GM12878 (cell line): ENCODE data around the gene SSR2. TPM values are rescaled to one million over a fixed set of nuclear protein-coding genes. Genes with fewer than 3 reads are reported as not detected.

ENCODE experiments used
- ATAC-seq: fragments of 200-7000 bp; cut with Tn5 transposase; 3 replicates; pipeline ENCODE4 v1.9.1; 2020; ENCODE audit warnings: mild to moderate bottlenecking, moderate library complexity
- BruUV-seq: library from RNA; stranded (reverse); fragments of 400-500 nt; replicated peaks from 2 replicates; lab custom pipeline; 2021; lab: Mats Ljungman, UMichigan
- CTCF ChIA-PET: fragments of 300-600 bp; sonication (Branson Sonifier 250); formaldehyde crosslinking; extraction: SDS; loops from one replicate; lab custom pipeline; 2021; ENCODE audit warnings: inconsistent platforms; lab: Yijun Ruan, JAX
- POLR2A ChIA-PET: fragments of 350-600 bp; formaldehyde crosslinking; extraction: SDS; loops from one replicate; lab custom pipeline; 2021; ENCODE audit warnings: inconsistent platforms; lab: Charles Lee
- RAD21 ChIA-PET: fragments of 300-600 bp; sonication (Branson Sonifier 250); formaldehyde crosslinking; loops from one replicate; lab custom pipeline; 2023; ENCODE audit warnings: antibody characterized with exemption; ENCODE audit not compliant: unreplicated experiment; lab: Charles Lee
- SMC1A ChIA-PET: fragments of 300-600 bp; sonication (Branson Sonifier 250); formaldehyde crosslinking; loops from one replicate; lab custom pipeline; 2023; ENCODE audit not compliant: unreplicated experiment, uncharacterized antibody; lab: Charles Lee
- DNase-seq: peaks from one replicate; pipeline ENCODE4 v3.0.0-alpha.2; 2011; ENCODE audit warnings: low read depth, low spot score
- FAIRE-seq: peaks from 3 replicates; lab custom pipeline; 2011; peaks lifted over from hg19 to GRCh38; lab: Jason Lieb, UNC
- H2AFZ ChIP-seq: 2 replicates; pipeline ENCODE4 v1.6.0; 2011; ENCODE audit warnings: low read depth, low read length, control low read depth; ENCODE audit not compliant: control insufficient read depth
- H3K27ac ChIP-seq: 2 replicates; pipeline ENCODE4 v1.5.1; 2011; ENCODE audit warnings: control low read depth; ENCODE audit not compliant: control insufficient read depth, insufficient read depth
- H3K27me3 ChIP-seq, 2 experiments: replicated peaks in 1 of 2; 2 replicates each; pipeline versions ENCODE4 v1.6.0 to v1.6.1; 2011; ENCODE audit warnings: low read length in 1 of 2; ENCODE audit not compliant: control insufficient read depth in 2 of 2, insufficient read depth in 2 of 2
- H3K36me3 ChIP-seq, 2 experiments: 2 replicates each; pipeline ENCODE4 v1.5.1; 2011; ENCODE audit warnings: low read length in 1 of 2; ENCODE audit not compliant: control insufficient read depth in 2 of 2, insufficient read depth in 2 of 2
- H3K4me1 ChIP-seq: 2 replicates; pipeline ENCODE4 v1.6.1; 2011; ENCODE audit warnings: mild to moderate bottlenecking, low read length, moderate library complexity, mixed read lengths; ENCODE audit not compliant: control insufficient read depth, insufficient read depth
- H3K4me2 ChIP-seq: 2 replicates; pipeline ENCODE4 v1.6.0; 2011; ENCODE audit warnings: control low read depth; ENCODE audit not compliant: control insufficient read depth, insufficient read depth
- H3K4me3 ChIP-seq: fragments of 200-600 bp; sonication (generic); 2 replicates; pipeline ENCODE4 v1.5.1; 2016
- H3K79me2 ChIP-seq: 2 replicates; pipeline ENCODE4 v1.6.0; 2011; ENCODE audit warnings: low read length; ENCODE audit not compliant: control insufficient read depth, insufficient read depth
- H3K9ac ChIP-seq: 2 replicates; pipeline ENCODE4 v1.8.0; 2011; ENCODE audit warnings: low read length, control low read depth, mixed read lengths; ENCODE audit not compliant: control insufficient read depth, insufficient read depth
- H3K9me3 ChIP-seq: replicated peaks from 3 replicates; pipeline ENCODE4 v1.5.1; 2011; ENCODE audit warnings: mild to moderate bottlenecking, low read length; ENCODE audit not compliant: control insufficient read depth, insufficient read depth
- H4K20me1 ChIP-seq: 2 replicates; pipeline ENCODE4 v1.6.0; 2011; ENCODE audit not compliant: control insufficient read depth, insufficient read depth
- BHLHE40 ChIP-seq, 2 experiments: fragments of 450-650 bp in 1 of 2; IDR thresholded peaks; 2 replicates each; pipeline ENCODE4 v1.6.1; 2011 to 2017; ENCODE audit warnings: low read depth in 2 of 2, borderline replicate concordance in 1 of 2, improper control_type of control experiment in 1 of 2, low read length in 1 of 2, mild to moderate bottlenecking in 1 of 2
- GATAD2B ChIP-seq: fragments of 450-650 bp; conservative IDR thresholded peaks from 2 replicates; pipeline ENCODE4 v1.6.1; 2017; ENCODE audit warnings: low read depth, mild to moderate bottlenecking, moderate library complexity
- NBN ChIP-seq: fragments of 450-650 bp; IDR thresholded peaks from 2 replicates; pipeline ENCODE4 v1.6.1; 2016
- RAD21 ChIP-seq: IDR thresholded peaks from 2 replicates; pipeline ENCODE4 v1.6.1; 2011; ENCODE audit warnings: mild to moderate bottlenecking, low read depth, low read length, moderate library complexity; ENCODE audit not compliant: insufficient read depth
- TCF3 ChIP-seq: IDR thresholded peaks from 2 replicates; pipeline ENCODE4 v1.6.1; 2012; ENCODE audit warnings: low read depth, mild to moderate bottlenecking, low read length, borderline replicate concordance; ENCODE audit not compliant: insufficient read depth
- WGBS: methylation state at CpG from one replicate; pipeline ENCODE4 v1.1.6; 2016; ENCODE audit warnings: low lambda C conversion rate; ENCODE audit not compliant: insufficient replicate concordance, insufficient coverage; ENCODE audit errors: missing lambda C conversion rate; 5-methylcytosine and 5-hydroxymethylcytosine counted together
- in situ Hi-C: fragments of 300-500 bp; cut with MboI; formaldehyde crosslinking; loops from 9 replicates; pipeline ENCODE4 v1.14.3; 2018; ENCODE audit warnings: mixed read lengths
- intact Hi-C: fragments of 100-400 bp; cut with micrococcal nuclease; formaldehyde crosslinking; loops from one replicate; pipeline ENCODE4 v1.14.2; 2022; ENCODE audit not compliant: unreplicated experiment
- polyA plus RNA-seq, 11 experiments: library from polyadenylated mRNA; depleted of rRNA in 4 of 11; unstranded in 6 of 11; stranded (reverse) in 5 of 11; fragments of >200 nt; fragmentation: Nextera tagmentation in 4 of 11; fragmentation: Illumina TruSeq in 1 of 11; extraction: Ambion mirVana in 4 of 11; extraction: Trizol in 1 of 11; gene quantifications; 1 replicate in 1 of 11; 2 replicates in 10 of 11; pipeline versions ENCODE4 v1.2.1 to v1.2.3, GENCODE V29; 2011 to 2016; ENCODE audit warnings: inconsistent platforms in 2 of 11, missing spikeins in 2 of 11, low read depth in 1 of 11
- total RNA-seq, 4 experiments: library from RNA; depleted of rRNA in 3 of 4; stranded (reverse); fragments of >200 nt in 3 of 4; fragmentation: Illumina TruSeq in 1 of 4; extraction: Trizol in 1 of 4; gene quantifications; 2 replicates each; pipeline versions ENCODE4 v1.2.1 to v1.2.3, GENCODE V29; 2013 to 2021
- TF ChIP-seq, protein P1 (sequence below), 3 experiments: IDR thresholded peaks in 2 of 3; conservative IDR thresholded peaks in 1 of 3; 2 replicates each; pipeline ENCODE4 v1.5.1; 2011; ENCODE audit warnings: low read depth in 3 of 3, low read length in 3 of 3, mild to moderate bottlenecking in 3 of 3, control low read depth in 2 of 3, moderate library complexity in 2 of 3, inconsistent platforms in 1 of 3, mixed read lengths in 1 of 3; ENCODE audit not compliant: control insufficient read depth in 2 of 3, insufficient read depth in 1 of 3; ENCODE audit errors: extremely low read depth in 1 of 3
- TF ChIP-seq, protein P2 (sequence below): fragments of 450-650 bp; formaldehyde crosslinking; IDR thresholded peaks from 2 replicates; pipeline ENCODE4 v1.5.0; 2022; ENCODE audit warnings: mild to moderate bottlenecking, missing genetic modification characterization

SSR2 gene
- total and polyA plus RNA-seq, 10 of the 15 experiments (the other 5 are each of a cell fraction or from before 2014, with no cell fraction given), result 207 to 553 (median 315) TPM

DNA sequence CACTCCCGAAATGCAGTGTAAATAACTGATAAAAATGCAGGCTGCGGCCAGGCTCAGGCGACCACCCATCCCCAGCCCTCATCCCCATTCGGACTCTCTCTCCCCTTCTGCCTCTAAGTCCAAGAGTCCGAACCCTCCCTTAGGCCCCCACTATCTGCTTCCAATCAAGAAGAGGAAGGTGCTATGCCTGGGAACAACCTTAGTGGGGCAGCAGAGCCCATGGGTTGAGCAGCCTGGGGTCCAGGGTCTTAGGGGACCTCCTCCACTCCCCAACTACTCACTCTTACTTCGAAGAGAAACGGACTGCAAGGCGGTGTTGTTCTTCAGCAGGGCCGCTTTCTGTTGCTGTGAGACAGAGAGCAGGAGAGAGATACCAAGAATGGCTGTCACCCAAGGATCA, 54.6 kb downstream of the SSR2 start:
- H3K27ac ChIP-seq, result no peak overlapping the region

More for the DNA sequence above, 54.6 kb downstream of the SSR2 start:
- SMC1A ChIA-PET, result interaction anchor here (0.8 to 2.8 kb wide), 6 partner anchors 10 to 29 kb away, joined by 3 to 13 read pairs (median 5); partner anchors contain the start of gene ARHGEF2
- no peak for TF ChIP-seq GATAD2B
- TF ChIP-seq, protein P1, sequence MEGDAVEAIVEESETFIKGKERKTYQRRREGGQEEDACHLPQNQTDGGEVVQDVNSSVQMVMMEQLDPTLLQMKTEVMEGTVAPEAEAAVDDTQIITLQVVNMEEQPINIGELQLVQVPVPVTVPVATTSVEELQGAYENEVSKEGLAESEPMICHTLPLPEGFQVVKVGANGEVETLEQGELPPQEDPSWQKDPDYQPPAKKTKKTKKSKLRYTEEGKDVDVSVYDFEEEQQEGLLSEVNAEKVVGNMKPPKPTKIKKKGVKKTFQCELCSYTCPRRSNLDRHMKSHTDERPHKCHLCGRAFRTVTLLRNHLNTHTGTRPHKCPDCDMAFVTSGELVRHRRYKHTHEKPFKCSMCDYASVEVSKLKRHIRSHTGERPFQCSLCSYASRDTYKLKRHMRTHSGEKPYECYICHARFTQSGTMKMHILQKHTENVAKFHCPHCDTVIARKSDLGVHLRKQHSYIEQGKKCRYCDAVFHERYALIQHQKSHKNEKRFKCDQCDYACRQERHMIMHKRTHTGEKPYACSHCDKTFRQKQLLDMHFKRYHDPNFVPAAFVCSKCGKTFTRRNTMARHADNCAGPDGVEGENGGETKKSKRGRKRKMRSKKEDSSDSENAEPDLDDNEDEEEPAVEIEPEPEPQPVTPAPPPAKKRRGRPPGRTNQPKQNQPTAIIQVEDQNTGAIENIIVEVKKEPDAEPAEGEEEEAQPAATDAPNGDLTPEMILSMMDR (IDR thresholded peaks at IDR 0.05 in 2 of 3, conservative IDR thresholded peaks at IDR 0.05 in 1 of 3; ENCODE audit: control insufficient read depth in 2 of 3, extremely low read depth in 1 of 3, insufficient read depth in 1 of 3, low read depth in 3 of 3, low read length in 3 of 3), result peak in 2 of 3 experiments; percentile 4 to 22; a peak in 1 of 6 replicates
- no peak for TF ChIP-seq BHLHE40 (IDR thresholded peaks at IDR 0.05; ENCODE audit: borderline replicate concordance in 1 of 2, low read depth in 2 of 2, low read length in 1 of 2)
- no peak for TF ChIP-seq TCF3
- TF ChIP-seq, protein P2, sequence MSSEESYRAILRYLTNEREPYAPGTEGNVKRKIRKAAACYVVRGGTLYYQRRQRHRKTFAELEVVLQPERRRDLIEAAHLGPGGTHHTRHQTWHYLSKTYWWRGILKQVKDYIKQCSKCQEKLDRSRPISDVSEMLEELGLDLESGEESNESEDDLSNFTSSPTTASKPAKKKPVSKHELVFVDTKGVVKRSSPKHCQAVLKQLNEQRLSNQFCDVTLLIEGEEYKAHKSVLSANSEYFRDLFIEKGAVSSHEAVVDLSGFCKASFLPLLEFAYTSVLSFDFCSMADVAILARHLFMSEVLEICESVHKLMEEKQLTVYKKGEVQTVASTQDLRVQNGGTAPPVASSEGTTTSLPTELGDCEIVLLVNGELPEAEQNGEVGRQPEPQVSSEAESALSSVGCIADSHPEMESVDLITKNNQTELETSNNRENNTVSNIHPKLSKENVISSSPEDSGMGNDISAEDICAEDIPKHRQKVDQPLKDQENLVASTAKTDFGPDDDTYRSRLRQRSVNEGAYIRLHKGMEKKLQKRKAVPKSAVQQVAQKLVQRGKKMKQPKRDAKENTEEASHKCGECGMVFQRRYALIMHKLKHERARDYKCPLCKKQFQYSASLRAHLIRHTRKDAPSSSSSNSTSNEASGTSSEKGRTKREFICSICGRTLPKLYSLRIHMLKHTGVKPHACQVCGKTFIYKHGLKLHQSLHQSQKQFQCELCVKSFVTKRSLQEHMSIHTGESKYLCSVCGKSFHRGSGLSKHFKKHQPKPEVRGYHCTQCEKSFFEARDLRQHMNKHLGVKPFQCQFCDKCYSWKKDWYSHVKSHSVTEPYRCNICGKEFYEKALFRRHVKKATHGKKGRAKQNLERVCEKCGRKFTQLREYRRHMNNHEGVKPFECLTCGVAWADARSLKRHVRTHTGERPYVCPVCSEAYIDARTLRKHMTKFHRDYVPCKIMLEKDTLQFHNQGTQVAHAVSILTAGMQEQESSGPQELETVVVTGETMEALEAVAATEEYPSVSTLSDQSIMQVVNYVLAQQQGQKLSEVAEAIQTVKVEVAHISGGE (CRISPR knock-in tag), result no peak
- peak; percentile 21; the same call in 1 of the 2 replicates for TF ChIP-seq RAD21
- no peak for TF ChIP-seq NBN
- no peaks in the 10 kb centered on the region for H3K9me3 ChIP-seq
- FAIRE-seq, result no peak
- intact Hi-C loops, result no loop called here
- in situ Hi-C loops, result no loop called here
- no TSS peak for BruUV-seq
- no peak for DNase-seq
- no peak for ATAC-seq
- 97% methylated on average over 8 of the region's 9 CpGs for WGBS
- POLR2A ChIA-PET, result no interaction called here
- RAD21 ChIA-PET, result interaction anchor here (0.6 to 1.6 kb wide), 4 partner anchors 11 to 87 kb away, joined by 3 to 9 read pairs (median 4); partner anchors contain the start of genes ARHGEF2 and UBQLN4
- no peaks in the 10 kb centered on the region for H3K27me3 ChIP-seq
- H3K4me3 ChIP-seq, result no peak overlapping the region
- no peak overlapping the region for H2AFZ ChIP-seq
- H3K36me3 ChIP-seq, result peaks cover 44 to 67% of the 10 kb centered on the region in 2 experiments
- H3K4me1 ChIP-seq, result peaks cover 58% of the 10 kb centered on the region
- H3K4me2 ChIP-seq, result no peak overlapping the region
- peaks cover 8% of the 10 kb centered on the region for H4K20me1 ChIP-seq
- no peak overlapping the region for H3K9ac ChIP-seq
- CTCF ChIA-PET, result interaction anchor here (1.2 to 4.5 kb wide), 5 partner anchors 8 to 28 kb away, joined by 5 to 54 read pairs (median 6); partner anchors contain the start of gene ARHGEF2
- peaks cover 43% of the 10 kb centered on the region for H3K79me2 ChIP-seq
